Loucy (cell line): Measurements from ENCODE around the gene SLC10A7.

ENCODE experiments used
- EZH2phosphoT487 ChIP-seq: fragments of 200-600 bp; IDR thresholded peaks from 2 replicates; pipeline ENCODE4 v1.6.1; 2018; ENCODE audit warnings: antibody characterized with exemption, mild to moderate bottlenecking, moderate library complexity, borderline replicate concordance
- TF ChIP-seq, protein P1 (sequence below): fragments of 200-600 bp; sonication (generic); conservative IDR thresholded peaks from 2 replicates; pipeline ENCODE4 v1.5.1; 2014; ENCODE audit warnings: mild to moderate bottlenecking, antibody characterized with exemption, low read length

- TF ChIP-seq EZH2phosphoT487, result no peak
- TF ChIP-seq, protein P1, sequence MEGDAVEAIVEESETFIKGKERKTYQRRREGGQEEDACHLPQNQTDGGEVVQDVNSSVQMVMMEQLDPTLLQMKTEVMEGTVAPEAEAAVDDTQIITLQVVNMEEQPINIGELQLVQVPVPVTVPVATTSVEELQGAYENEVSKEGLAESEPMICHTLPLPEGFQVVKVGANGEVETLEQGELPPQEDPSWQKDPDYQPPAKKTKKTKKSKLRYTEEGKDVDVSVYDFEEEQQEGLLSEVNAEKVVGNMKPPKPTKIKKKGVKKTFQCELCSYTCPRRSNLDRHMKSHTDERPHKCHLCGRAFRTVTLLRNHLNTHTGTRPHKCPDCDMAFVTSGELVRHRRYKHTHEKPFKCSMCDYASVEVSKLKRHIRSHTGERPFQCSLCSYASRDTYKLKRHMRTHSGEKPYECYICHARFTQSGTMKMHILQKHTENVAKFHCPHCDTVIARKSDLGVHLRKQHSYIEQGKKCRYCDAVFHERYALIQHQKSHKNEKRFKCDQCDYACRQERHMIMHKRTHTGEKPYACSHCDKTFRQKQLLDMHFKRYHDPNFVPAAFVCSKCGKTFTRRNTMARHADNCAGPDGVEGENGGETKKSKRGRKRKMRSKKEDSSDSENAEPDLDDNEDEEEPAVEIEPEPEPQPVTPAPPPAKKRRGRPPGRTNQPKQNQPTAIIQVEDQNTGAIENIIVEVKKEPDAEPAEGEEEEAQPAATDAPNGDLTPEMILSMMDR, result no peak
These were observed 140.4 kb downstream of the SLC10A7 start for GRCh38 chr4:146381263-146381872.
